ENCODE measurements around the gene TGM5.

GRCh38 chr15:43244092-43244491 is 22.6 kb downstream of the TGM5 start:
- TF ChIP-seq EZH2phosphoT487 (IDR thresholded peaks at IDR 0.05; ENCODE audit: insufficient read depth, low read depth) = no peak
- TF ChIP-seq EZH2 (IDR thresholded peaks at IDR 0.05; ENCODE audit: insufficient read depth, poor library complexity, severe bottlenecking) = no peak
